ENCODE results near the gene KIRREL3.

The KIRREL3 gene

GRCh38 chr11:126748100-126748791 is 252.3 kb downstream of the KIRREL3 start:
- Histone ChIP-seq H3K4me3 (ENCODE audit: insufficient read length, low read depth) (no peak overlapping the region), H3K36me3 (ENCODE audit: insufficient read depth, insufficient read length, low read length) (no peaks in the 10 kb centered on the region), H3K27me3 (ENCODE audit: insufficient read depth, insufficient read length) (no peaks in the 10 kb centered on the region), H3K4me1 (ENCODE audit: insufficient read depth, insufficient read length) (no peaks in the 10 kb centered on the region), H3K9me3 (ENCODE audit: insufficient read depth, low read length) (0 out of 2 replicates have a peak, but pooled peaks cover 11% of the 10 kb centered on the region), H3K9ac (ENCODE audit: insufficient read length, low read depth) (no peak overlapping the region)
- TF ChIP-seq ZNF274 (IDR thresholded peaks at IDR 0.05; ENCODE audit: low read depth, low read length) (no peak), SUZ12 (IDR thresholded peaks at IDR 0.05; ENCODE audit: extremely low read depth, insufficient read depth, insufficient read length) (no peak), YY1 (IDR thresholded peaks at IDR 0.05; ENCODE audit: insufficient read depth, insufficient read length) (no peak)
- DNase-seq (ENCODE audit: low read depth, low spot score) = no peak

GRCh38 chr11:126747315-126747714 is 253.3 kb downstream of the KIRREL3 start:
- no peaks in the 10 kb centered on the region for H3K27me3 ChIP-seq (ENCODE audit: insufficient read depth, insufficient read length)
- TF ChIP-seq YY1 (IDR thresholded peaks at IDR 0.05; ENCODE audit: insufficient read depth, insufficient read length) = no peak
- TF ChIP-seq ZNF274 (IDR thresholded peaks at IDR 0.05; ENCODE audit: low read depth, low read length) = no peak
- TF ChIP-seq SUZ12 (IDR thresholded peaks at IDR 0.05; ENCODE audit: extremely low read depth, insufficient read depth, insufficient read length) = no peak
- no peak overlapping the region for H3K4me3 ChIP-seq (ENCODE audit: insufficient read length, low read depth)
- no peak for DNase-seq (ENCODE audit: low read depth, low spot score)
- H3K36me3 ChIP-seq (ENCODE audit: insufficient read depth, insufficient read length, low read length) = no peaks in the 10 kb centered on the region
- H3K9ac ChIP-seq (ENCODE audit: insufficient read length, low read depth) = no peak overlapping the region
- no peaks in the 10 kb centered on the region for H3K4me1 ChIP-seq (ENCODE audit: insufficient read depth, insufficient read length)
- 0 out of 2 replicates have a peak, but pooled peaks cover 8% of the 10 kb centered on the region for H3K9me3 ChIP-seq (ENCODE audit: insufficient read depth, low read length)

- Histone ChIP-seq H3K9me3 (ENCODE audit: insufficient read depth, low read length) (no peaks in the 10 kb centered on the region), H3K4me3 (ENCODE audit: insufficient read length, low read depth) (no peak overlapping the region), H3K9ac (ENCODE audit: insufficient read length, low read depth) (no peak overlapping the region), H3K36me3 (ENCODE audit: insufficient read depth, insufficient read length, low read length) (no peaks in the 10 kb centered on the region), H3K27me3 (ENCODE audit: insufficient read depth, insufficient read length) (no peaks in the 10 kb centered on the region), H3K4me1 (ENCODE audit: insufficient read depth, insufficient read length) (no peaks in the 10 kb centered on the region)
- TF ChIP-seq ZNF274 (IDR thresholded peaks at IDR 0.05; ENCODE audit: low read depth, low read length) = no peak
- TF ChIP-seq SUZ12 (IDR thresholded peaks at IDR 0.05; ENCODE audit: extremely low read depth, insufficient read depth, insufficient read length) = no peak
- TF ChIP-seq YY1 (IDR thresholded peaks at IDR 0.05; ENCODE audit: insufficient read depth, insufficient read length) = no peak
- no peak for DNase-seq (ENCODE audit: low read depth, low spot score)
Measured at GRCh38 chr11:126746443-126746842, 254.1 kb downstream of the KIRREL3 start.

GRCh38 chr11:126744699-126745098 is 255.9 kb downstream of the KIRREL3 start:
- DNase-seq (ENCODE audit: low read depth, low spot score) = no peak
- TF ChIP-seq YY1 (IDR thresholded peaks at IDR 0.05; ENCODE audit: insufficient read depth, insufficient read length) (no peak), SUZ12 (IDR thresholded peaks at IDR 0.05; ENCODE audit: extremely low read depth, insufficient read depth, insufficient read length) (no peak), ZNF274 (IDR thresholded peaks at IDR 0.05; ENCODE audit: low read depth, low read length) (no peak)
- Histone ChIP-seq H3K4me1 (ENCODE audit: insufficient read depth, insufficient read length) (no peaks in the 10 kb centered on the region), H3K27me3 (ENCODE audit: insufficient read depth, insufficient read length) (no peaks in the 10 kb centered on the region), H3K9me3 (ENCODE audit: insufficient read depth, low read length) (no peaks in the 10 kb centered on the region), H3K9ac (ENCODE audit: insufficient read length, low read depth) (no peak overlapping the region), H3K36me3 (ENCODE audit: insufficient read depth, insufficient read length, low read length) (no peaks in the 10 kb centered on the region), H3K4me3 (ENCODE audit: insufficient read length, low read depth) (no peak overlapping the region)

GRCh38 chr11:126743628-126744027 is 256.9 kb downstream of the KIRREL3 start:
- Histone ChIP-seq H3K9ac (ENCODE audit: insufficient read length, low read depth) (no peak overlapping the region), H3K27me3 (ENCODE audit: insufficient read depth, insufficient read length) (no peaks in the 10 kb centered on the region), H3K4me1 (ENCODE audit: insufficient read depth, insufficient read length) (no peaks in the 10 kb centered on the region), H3K36me3 (ENCODE audit: insufficient read depth, insufficient read length, low read length) (no peaks in the 10 kb centered on the region), H3K9me3 (ENCODE audit: insufficient read depth, low read length) (no peaks in the 10 kb centered on the region), H3K4me3 (ENCODE audit: insufficient read length, low read depth) (no peak overlapping the region)
- no peak for DNase-seq (ENCODE audit: low read depth, low spot score)
- TF ChIP-seq YY1 (IDR thresholded peaks at IDR 0.05; ENCODE audit: insufficient read depth, insufficient read length) = no peak
- TF ChIP-seq SUZ12 (IDR thresholded peaks at IDR 0.05; ENCODE audit: extremely low read depth, insufficient read depth, insufficient read length) = no peak
- TF ChIP-seq ZNF274 (IDR thresholded peaks at IDR 0.05; ENCODE audit: low read depth, low read length) = no peak

- no peaks in the 10 kb centered on the region for H3K36me3 ChIP-seq (ENCODE audit: insufficient read depth, insufficient read length, low read length)
- H3K27me3 ChIP-seq (ENCODE audit: insufficient read depth, insufficient read length) = no peaks in the 10 kb centered on the region
- no peaks in the 10 kb centered on the region for H3K9me3 ChIP-seq (ENCODE audit: insufficient read depth, low read length)
- TF ChIP-seq YY1 (IDR thresholded peaks at IDR 0.05; ENCODE audit: insufficient read depth, insufficient read length) = no peak
- no peak for TF ChIP-seq SUZ12 (IDR thresholded peaks at IDR 0.05; ENCODE audit: extremely low read depth, insufficient read depth, insufficient read length)
- TF ChIP-seq ZNF274 (IDR thresholded peaks at IDR 0.05; ENCODE audit: low read depth, low read length) = no peak
- no peaks in the 10 kb centered on the region for H3K4me1 ChIP-seq (ENCODE audit: insufficient read depth, insufficient read length)
- no peak overlapping the region for H3K4me3 ChIP-seq (ENCODE audit: insufficient read length, low read depth)
- no peak overlapping the region for H3K9ac ChIP-seq (ENCODE audit: insufficient read length, low read depth)
- no peak for DNase-seq (ENCODE audit: low read depth, low spot score)
Measured at GRCh38 chr11:126742582-126742981, 258.0 kb downstream of the KIRREL3 start.

GRCh38 chr11:126740846-126741245 is 259.7 kb downstream of the KIRREL3 start:
- H3K4me3 ChIP-seq (ENCODE audit: insufficient read length, low read depth) = no peak overlapping the region
- no peaks in the 10 kb centered on the region for H3K36me3 ChIP-seq (ENCODE audit: insufficient read depth, insufficient read length, low read length)
- peak; percentile 66 for DNase-seq (ENCODE audit: low read depth, low spot score)
- no peak overlapping the region for H3K9ac ChIP-seq (ENCODE audit: insufficient read length, low read depth)
- TF ChIP-seq YY1 (IDR thresholded peaks at IDR 0.05; ENCODE audit: insufficient read depth, insufficient read length) (no peak), ZNF274 (IDR thresholded peaks at IDR 0.05; ENCODE audit: low read depth, low read length) (no peak), SUZ12 (IDR thresholded peaks at IDR 0.05; ENCODE audit: extremely low read depth, insufficient read depth, insufficient read length) (no peak)
- H3K4me1 ChIP-seq (ENCODE audit: insufficient read depth, insufficient read length) = peaks cover 6% of the 10 kb centered on the region
- H3K27me3 ChIP-seq (ENCODE audit: insufficient read depth, insufficient read length) = no peaks in the 10 kb centered on the region
- H3K9me3 ChIP-seq (ENCODE audit: insufficient read depth, low read length) = no peaks in the 10 kb centered on the region

Data from NT2/D1 (cell line).